ENCODE results near the gene PROS1. TPM values are rescaled to one million over a fixed set of nuclear protein-coding genes. Genes with fewer than 3 reads are reported as not detected.

Gene PROS1
- total and polyA plus RNA-seq, 10 of the 15 experiments (the other 5 are each of a cell fraction or from before 2014, with no cell fraction given): 0.10 TPM; not detected in 9

DNA sequence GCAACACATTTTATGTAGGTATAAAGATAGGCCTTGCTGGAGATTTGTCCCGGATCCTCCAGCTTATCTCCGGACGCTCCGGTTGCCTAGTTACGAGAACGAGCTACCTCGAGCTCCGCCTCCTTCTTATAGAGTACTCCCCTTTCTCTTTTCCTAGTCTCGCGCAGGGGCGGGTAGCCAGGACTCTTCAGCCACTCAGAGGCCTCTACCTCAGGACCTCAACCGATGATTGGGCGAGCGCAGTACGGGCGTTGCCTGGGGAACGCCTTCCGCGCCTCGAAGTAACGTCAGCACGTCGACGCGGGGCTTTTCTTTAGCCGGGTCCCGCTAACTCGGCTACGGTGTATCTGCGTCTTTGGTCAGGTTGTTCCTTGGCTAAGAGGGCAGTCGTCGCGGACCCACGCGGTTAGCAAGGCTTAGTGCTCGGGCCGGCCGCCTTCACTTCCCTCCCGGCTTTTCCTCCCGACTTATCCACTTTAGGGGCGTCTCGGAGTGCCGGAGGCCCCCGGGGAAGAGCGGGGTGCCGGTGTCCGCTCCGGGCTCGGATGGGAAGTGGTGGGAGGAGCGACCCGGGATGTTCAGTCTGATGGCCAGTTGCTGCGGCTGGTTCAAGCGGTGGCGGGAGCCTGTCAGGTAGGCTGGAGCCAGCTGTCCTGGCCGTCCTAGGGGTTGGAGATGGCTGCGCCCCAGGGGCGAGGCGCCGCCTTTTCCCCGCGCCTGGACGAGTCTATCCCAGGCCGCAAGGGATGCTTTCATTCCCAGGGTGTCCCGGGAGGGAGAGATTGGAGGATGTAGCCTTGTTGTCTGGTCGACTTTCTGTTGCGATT, 6.4 kb upstream of the PROS1 start, which contains the start of gene ARL13B (continued):
- TF ChIP-seq JUND (IDR thresholded peaks at IDR 0.05; ENCODE audit: low read depth, low read length): no peak
- TF ChIP-seq, protein P1, sequence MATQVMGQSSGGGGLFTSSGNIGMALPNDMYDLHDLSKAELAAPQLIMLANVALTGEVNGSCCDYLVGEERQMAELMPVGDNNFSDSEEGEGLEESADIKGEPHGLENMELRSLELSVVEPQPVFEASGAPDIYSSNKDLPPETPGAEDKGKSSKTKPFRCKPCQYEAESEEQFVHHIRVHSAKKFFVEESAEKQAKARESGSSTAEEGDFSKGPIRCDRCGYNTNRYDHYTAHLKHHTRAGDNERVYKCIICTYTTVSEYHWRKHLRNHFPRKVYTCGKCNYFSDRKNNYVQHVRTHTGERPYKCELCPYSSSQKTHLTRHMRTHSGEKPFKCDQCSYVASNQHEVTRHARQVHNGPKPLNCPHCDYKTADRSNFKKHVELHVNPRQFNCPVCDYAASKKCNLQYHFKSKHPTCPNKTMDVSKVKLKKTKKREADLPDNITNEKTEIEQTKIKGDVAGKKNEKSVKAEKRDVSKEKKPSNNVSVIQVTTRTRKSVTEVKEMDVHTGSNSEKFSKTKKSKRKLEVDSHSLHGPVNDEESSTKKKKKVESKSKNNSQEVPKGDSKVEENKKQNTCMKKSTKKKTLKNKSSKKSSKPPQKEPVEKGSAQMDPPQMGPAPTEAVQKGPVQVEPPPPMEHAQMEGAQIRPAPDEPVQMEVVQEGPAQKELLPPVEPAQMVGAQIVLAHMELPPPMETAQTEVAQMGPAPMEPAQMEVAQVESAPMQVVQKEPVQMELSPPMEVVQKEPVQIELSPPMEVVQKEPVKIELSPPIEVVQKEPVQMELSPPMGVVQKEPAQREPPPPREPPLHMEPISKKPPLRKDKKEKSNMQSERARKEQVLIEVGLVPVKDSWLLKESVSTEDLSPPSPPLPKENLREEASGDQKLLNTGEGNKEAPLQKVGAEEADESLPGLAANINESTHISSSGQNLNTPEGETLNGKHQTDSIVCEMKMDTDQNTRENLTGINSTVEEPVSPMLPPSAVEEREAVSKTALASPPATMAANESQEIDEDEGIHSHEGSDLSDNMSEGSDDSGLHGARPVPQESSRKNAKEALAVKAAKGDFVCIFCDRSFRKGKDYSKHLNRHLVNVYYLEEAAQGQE (IDR thresholded peaks at IDR 0.05; ENCODE audit: low read depth, low read length): no peak
- TF ChIP-seq ZNF592 (IDR thresholded peaks at IDR 0.05): no peak
- TF ChIP-seq WRNIP1 (IDR thresholded peaks at IDR 0.05; ENCODE audit: borderline replicate concordance, low read depth, low read length): no peak
- peak; percentile 26; the same call in 1 of the 2 replicates for TF ChIP-seq RELB (IDR thresholded peaks at IDR 0.05; ENCODE audit: low read depth)
- no peak for TF ChIP-seq KLF5 (IDR thresholded peaks at IDR 0.05; ENCODE audit: partially characterized antibody)
- TF ChIP-seq ZBTB33 (IDR thresholded peaks at IDR 0.05): no peak
- TF ChIP-seq BHLHE40 (IDR thresholded peaks at IDR 0.05; ENCODE audit: borderline replicate concordance in 1 of 2, low read depth in 2 of 2, low read length in 1 of 2): peak in 1 of 2 experiments; percentile 16; a peak in 1 of 4 replicates
- TF ChIP-seq HDAC6 (IDR thresholded peaks at IDR 0.05; ENCODE audit: unreplicated experiment): no peak
- TF ChIP-seq PAX5 (IDR thresholded peaks at IDR 0.05; ENCODE audit: borderline replicate concordance, low read depth, low read length): no peak
- TF ChIP-seq TCF12 (IDR thresholded peaks at IDR 0.05; ENCODE audit: low read depth, low read length): 0 out of 2 replicates have a peak, but pooled peaks have one; percentile 43
- peak; percentile 59; the same call in 1 of the 2 replicates for TF ChIP-seq NBN (IDR thresholded peaks at IDR 0.05)
- TF ChIP-seq SIN3A (IDR thresholded peaks at IDR 0.05; ENCODE audit: low read depth, low read length): peak; percentile 60; the same call in 1 of the 2 replicates

Data from GM12878 (cell line).